Measurements from ENCODE around the gene LUC7L2. TPM values are rescaled to one million over a fixed set of nuclear protein-coding genes. Genes with fewer than 3 reads are reported as not detected.

LUC7L2 gene
- total and polyA plus RNA-seq, 9 of the 15 experiments (the other 6 are each of a cell fraction or from before 2014, with no cell fraction given), result 56.1 to 207 (median 141) TPM

GRCh38 chr7:139339698-139340036 lies 20.0 kb upstream of the LUC7L2 start (continued):
- TF ChIP-seq JUND (IDR thresholded peaks at IDR 0.05; ENCODE audit: borderline replicate concordance, low read depth, low read length) (no peak), JUND (tag; IDR thresholded peaks at IDR 0.05; ENCODE audit: borderline replicate concordance, low read depth, low read length) (no peak), ZNF165 (CRISPR knock-in tag; IDR thresholded peaks at IDR 0.05; ENCODE audit: borderline replicate concordance) (no peak), RBBP5 (IDR thresholded peaks at IDR 0.05; ENCODE audit: borderline replicate concordance, insufficient read depth, low read length, poor library complexity, severe bottlenecking) (no peak), KHSRP (IDR thresholded peaks at IDR 0.05) (no peak), ZNF79 (CRISPR knock-in tag; IDR thresholded peaks at IDR 0.05; ENCODE audit: low read depth) (no peak), GTF2A2 (tag; IDR thresholded peaks at IDR 0.05) (no peak), NEUROD1 (IDR thresholded peaks at IDR 0.05; ENCODE audit: borderline replicate concordance, low read depth, low read length, partially characterized antibody) (no peak), ZFX (CRISPR knock-in tag; IDR thresholded peaks at IDR 0.05) (no peak), MAZ (CRISPR knock-in tag; conservative IDR thresholded peaks at IDR 0.05 in 1 of 2, IDR thresholded peaks at IDR 0.05 in 1 of 2) (no peak), KLF16 (IDR thresholded peaks at IDR 0.05) (no peak), NCOA2 (IDR thresholded peaks at IDR 0.05; ENCODE audit: partially characterized antibody in 2 of 2) (no peak), HNRNPLL (IDR thresholded peaks at IDR 0.05; ENCODE audit: low read depth, low read length, poor library complexity, severe bottlenecking) (no peak), NONO (IDR thresholded peaks at IDR 0.05; ENCODE audit: low read depth in 2 of 2, low read length in 1 of 2) (no peak), KDM5B (IDR thresholded peaks at IDR 0.05; ENCODE audit: insufficient replicate concordance, low read depth, low read length) (no peak), KAT8 (IDR thresholded peaks at IDR 0.05; ENCODE audit: low read depth) (no peak), ZNF23 (CRISPR knock-in tag; IDR thresholded peaks at IDR 0.05) (no peak), MEF2D (tag; conservative IDR thresholded peaks at IDR 0.05; ENCODE audit: low read depth) (0 out of 2 replicates have a peak, but pooled peaks have one; percentile 88), ZNF354B (CRISPR knock-in tag; IDR thresholded peaks at IDR 0.05) (no peak), ZNF274 (IDR thresholded peaks at IDR 0.05; ENCODE audit: borderline replicate concordance, low read depth, low read length) (no peak), ZNF347 (CRISPR knock-in tag; IDR thresholded peaks at IDR 0.05; ENCODE audit: low read depth) (no peak), ERF (CRISPR knock-in tag; IDR thresholded peaks at IDR 0.05) (no peak), MXI1 (IDR thresholded peaks at IDR 0.05; ENCODE audit: low read depth, low read length) (no peak), MAFG (tag; conservative IDR thresholded peaks at IDR 0.05) (0 out of 2 replicates have a peak, but pooled peaks have one; percentile 39), PHF20 (IDR thresholded peaks at IDR 0.05; ENCODE audit: partially characterized antibody) (no peak), GTF2F1 (IDR thresholded peaks at IDR 0.05; ENCODE audit: low read depth, low read length) (no peak), CHD4 (IDR thresholded peaks at IDR 0.05; ENCODE audit: insufficient read depth, insufficient replicate concordance, low read depth, low read length, poor library complexity, severe bottlenecking) (peak; percentile 94), CSDE1 (IDR thresholded peaks at IDR 0.05) (no peak), SP1 (CRISPR knock-in tag; IDR thresholded peaks at IDR 0.05) (no peak), CCAR2 (IDR thresholded peaks at IDR 0.05; ENCODE audit: low read depth, low read length) (no peak), ZNF551 (CRISPR knock-in tag; IDR thresholded peaks at IDR 0.05) (no peak), PURB (CRISPR knock-in tag; IDR thresholded peaks at IDR 0.05; ENCODE audit: low read depth) (no peak), FOXJ2 (tag; IDR thresholded peaks at IDR 0.05) (no peak), TAF9B (IDR thresholded peaks at IDR 0.05; ENCODE audit: partially characterized antibody) (no peak), FOXK2 (conservative IDR thresholded peaks at IDR 0.05 in 1 of 2, IDR thresholded peaks at IDR 0.05 in 1 of 2; ENCODE audit: low read depth in 2 of 2) (no peak)
